PC-9 (cell line): Measurements from ENCODE around the gene MAP3K20. TPM values are rescaled to one million over a fixed set of nuclear protein-coding genes. Genes with fewer than 3 reads are reported as not detected.

Experiments
- BruUV-seq: library from RNA; stranded (reverse); fragments of 400-500 nt; replicated peaks from 2 replicates; lab custom pipeline; 2021; lab: Mats Ljungman, UMichigan
- CTCF ChIA-PET: fragments of 300-600 bp; sonication (Branson Sonifier 250); formaldehyde crosslinking; loops from one replicate; lab custom pipeline; 2022; ENCODE audit warnings: antibody characterized with exemption; lab: Charles Lee
- POLR2A ChIA-PET: fragments of 300-600 bp; sonication (Branson Sonifier 250); formaldehyde crosslinking; loops from one replicate; lab custom pipeline; 2022; ENCODE audit warnings: antibody characterized with exemption; ENCODE audit not compliant: unreplicated experiment; lab: Charles Lee
- DNase-seq, 2 experiments: peaks; one replicate each; pipeline versions ENCODE4 v3.0.0 to v3.0.0-alpha.2; 2015 to 2022; ENCODE audit warnings: mixed read lengths in 1 of 2
- H2AFZ ChIP-seq: fragments of 200-600 bp; sonication (generic); 2 replicates; pipeline ENCODE4 v1.8.1; 2017; ENCODE audit warnings: antibody characterized with exemption
- H3F3A ChIP-seq: fragments of 200-600 bp; sonication (generic); 2 replicates; pipeline ENCODE4 v1.8.1; 2017; ENCODE audit warnings: antibody characterized with exemption, mild to moderate bottlenecking, low read depth; ENCODE audit not compliant: insufficient read depth
- H3K27ac ChIP-seq: fragments of 200-600 bp; sonication (generic); 2 replicates; pipeline ENCODE4 v1.6.1; 2016; ENCODE audit warnings: mixed run types
- H3K27me3 ChIP-seq: fragments of 200-600 bp; sonication (generic); 2 replicates; pipeline ENCODE4 v1.6.1; 2016; ENCODE audit warnings: low read depth, mixed run types; ENCODE audit not compliant: insufficient read depth
- H3K36me3 ChIP-seq: fragments of 200-600 bp; sonication (generic); 2 replicates; pipeline ENCODE4 v1.6.1; 2016; ENCODE audit warnings: low read depth, mixed run types
- H3K4me1 ChIP-seq: fragments of 200-600 bp; sonication (generic); replicated peaks from 2 replicates; pipeline ENCODE4 v1.6.1; 2016; ENCODE audit warnings: mixed run types; ENCODE audit not compliant: insufficient read depth
- H3K4me2 ChIP-seq: fragments of 200-600 bp; sonication (generic); 2 replicates; pipeline ENCODE4 v1.6.1; 2017; ENCODE audit warnings: mixed run types
- H3K4me3 ChIP-seq: fragments of 200-600 bp; sonication (generic); 2 replicates; pipeline ENCODE4 v1.6.1; 2016; ENCODE audit warnings: mixed run types
- H3K79me2 ChIP-seq: fragments of 200-600 bp; sonication (generic); 2 replicates; pipeline ENCODE4 v1.6.1; 2017; ENCODE audit warnings: low read depth, mixed run types
- H3K9me2 ChIP-seq: fragments of 200-600 bp; sonication (generic); 2 replicates; pipeline ENCODE4 v1.8.1; 2017; ENCODE audit warnings: mild to moderate bottlenecking; ENCODE audit not compliant: insufficient read depth
- H3K9me3 ChIP-seq: fragments of 200-600 bp; sonication (generic); 2 replicates; pipeline ENCODE4 v1.8.1; 2016; ENCODE audit warnings: low read depth; ENCODE audit not compliant: insufficient read depth
- H4K20me1 ChIP-seq: fragments of 200-600 bp; sonication (generic); 2 replicates; pipeline ENCODE4 v1.8.1; 2017; ENCODE audit not compliant: insufficient read depth
- EZH2 ChIP-seq: fragments of 200-600 bp; sonication (generic); IDR thresholded peaks from 2 replicates; pipeline ENCODE4 v1.8.0; 2017; ENCODE audit warnings: antibody characterized with exemption, low read depth
- intact Hi-C: fragments of 100-400 bp; cut with micrococcal nuclease; formaldehyde crosslinking; loops from one replicate; pipeline ENCODE4 v1.10.0; 2022; ENCODE audit not compliant: unreplicated experiment
- total RNA-seq: library from RNA; stranded (reverse); gene quantifications from 2 replicates; pipeline ENCODE4 v1.2.3, GENCODE V29; 2021
- TF ChIP-seq, protein P1 (sequence below): fragments of 200-600 bp; sonication (generic); conservative IDR thresholded peaks from 2 replicates; pipeline ENCODE4 v1.6.1; 2017; ENCODE audit warnings: mixed run types, antibody characterized with exemption, mild to moderate bottlenecking, moderate library complexity

Gene MAP3K20
- total RNA-seq, 1 experiment from 2014 or later = 58.5 TPM

DNA sequence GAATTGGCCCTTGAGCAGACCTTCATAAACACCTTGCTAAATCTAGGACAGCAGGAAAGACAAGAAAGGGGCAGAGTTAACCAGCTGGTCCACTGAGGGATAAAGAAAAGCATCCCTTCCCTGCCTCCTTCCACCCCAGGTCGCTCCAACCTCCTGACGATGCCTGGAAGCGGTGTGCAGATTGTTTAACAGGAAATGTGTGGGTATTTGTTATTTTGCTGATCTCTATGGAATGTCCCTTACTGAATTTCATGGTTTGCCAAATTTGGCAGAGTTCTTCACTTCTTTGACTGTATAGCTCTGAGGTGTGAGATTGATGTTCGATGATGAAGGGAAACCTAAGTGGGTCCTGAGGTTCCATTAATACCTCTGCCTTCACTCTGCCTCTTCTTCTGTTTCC lies 72.9 kb downstream of the MAP3K20 start:
- H3K4me2 ChIP-seq = no peak overlapping the region
- intact Hi-C loops = no loop called here
- H4K20me1 ChIP-seq = no peaks in the 10 kb centered on the region
- TF ChIP-seq, protein P1, sequence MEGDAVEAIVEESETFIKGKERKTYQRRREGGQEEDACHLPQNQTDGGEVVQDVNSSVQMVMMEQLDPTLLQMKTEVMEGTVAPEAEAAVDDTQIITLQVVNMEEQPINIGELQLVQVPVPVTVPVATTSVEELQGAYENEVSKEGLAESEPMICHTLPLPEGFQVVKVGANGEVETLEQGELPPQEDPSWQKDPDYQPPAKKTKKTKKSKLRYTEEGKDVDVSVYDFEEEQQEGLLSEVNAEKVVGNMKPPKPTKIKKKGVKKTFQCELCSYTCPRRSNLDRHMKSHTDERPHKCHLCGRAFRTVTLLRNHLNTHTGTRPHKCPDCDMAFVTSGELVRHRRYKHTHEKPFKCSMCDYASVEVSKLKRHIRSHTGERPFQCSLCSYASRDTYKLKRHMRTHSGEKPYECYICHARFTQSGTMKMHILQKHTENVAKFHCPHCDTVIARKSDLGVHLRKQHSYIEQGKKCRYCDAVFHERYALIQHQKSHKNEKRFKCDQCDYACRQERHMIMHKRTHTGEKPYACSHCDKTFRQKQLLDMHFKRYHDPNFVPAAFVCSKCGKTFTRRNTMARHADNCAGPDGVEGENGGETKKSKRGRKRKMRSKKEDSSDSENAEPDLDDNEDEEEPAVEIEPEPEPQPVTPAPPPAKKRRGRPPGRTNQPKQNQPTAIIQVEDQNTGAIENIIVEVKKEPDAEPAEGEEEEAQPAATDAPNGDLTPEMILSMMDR = no peak
- no peak for TF ChIP-seq EZH2
- no peaks in the 10 kb centered on the region for H3K36me3 ChIP-seq
- H2AFZ ChIP-seq = no peak overlapping the region
- POLR2A ChIA-PET = no interaction called here
- H3K27ac ChIP-seq = no peak overlapping the region
- no TSS peak for BruUV-seq
- peaks cover 30% of the 10 kb centered on the region for H3K79me2 ChIP-seq
- H3K4me1 ChIP-seq = peaks cover 26% of the 10 kb centered on the region
- no peaks in the 10 kb centered on the region for H3K27me3 ChIP-seq
- DNase-seq = no peak
- no peaks in the 10 kb centered on the region for H3K9me2 ChIP-seq
- H3F3A ChIP-seq = peaks cover 33% of the 10 kb centered on the region
- CTCF ChIA-PET = no interaction called here
- H3K9me3 ChIP-seq = no peaks in the 10 kb centered on the region
- H3K4me3 ChIP-seq = no peak overlapping the region

DNA sequence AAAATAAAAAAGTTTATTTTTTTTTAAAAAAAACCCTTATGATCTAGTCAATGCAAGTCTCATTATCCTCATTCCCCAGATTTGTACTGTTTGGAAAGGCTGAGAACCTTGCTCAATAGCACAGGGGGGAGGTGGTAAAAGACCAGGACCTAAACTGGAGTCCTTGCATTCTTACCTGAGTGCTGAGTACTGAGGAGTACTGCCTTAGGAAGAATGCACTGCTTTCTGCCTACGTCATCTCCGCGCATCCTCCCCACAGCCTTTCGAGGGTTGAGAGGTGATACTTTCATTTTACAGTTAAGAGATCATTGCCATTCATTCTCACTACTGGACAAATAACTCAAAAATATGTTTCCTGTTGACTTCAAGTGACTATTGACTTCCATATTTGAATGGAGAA lies 73.8 kb downstream of the MAP3K20 start:
- Histone ChIP-seq H3K27ac (no peak overlapping the region), H3K9me2 (no peaks in the 10 kb centered on the region), H4K20me1 (no peaks in the 10 kb centered on the region), H2AFZ (no peak overlapping the region), H3K79me2 (peaks cover 31% of the 10 kb centered on the region), H3K27me3 (no peaks in the 10 kb centered on the region), H3K4me1 (peaks cover 26% of the 10 kb centered on the region), H3K36me3 (no peaks in the 10 kb centered on the region), H3K4me2 (no peak overlapping the region), H3K4me3 (no peak overlapping the region), H3K9me3 (no peaks in the 10 kb centered on the region), H3F3A (peaks cover 33% of the 10 kb centered on the region)
- no peak for DNase-seq
- no TSS peak for BruUV-seq
- CTCF ChIA-PET = no interaction called here
- no peak for TF ChIP-seq EZH2
- TF ChIP-seq, protein P1 = no peak
- POLR2A ChIA-PET = no interaction called here
- intact Hi-C loops = no loop called here

DNA sequence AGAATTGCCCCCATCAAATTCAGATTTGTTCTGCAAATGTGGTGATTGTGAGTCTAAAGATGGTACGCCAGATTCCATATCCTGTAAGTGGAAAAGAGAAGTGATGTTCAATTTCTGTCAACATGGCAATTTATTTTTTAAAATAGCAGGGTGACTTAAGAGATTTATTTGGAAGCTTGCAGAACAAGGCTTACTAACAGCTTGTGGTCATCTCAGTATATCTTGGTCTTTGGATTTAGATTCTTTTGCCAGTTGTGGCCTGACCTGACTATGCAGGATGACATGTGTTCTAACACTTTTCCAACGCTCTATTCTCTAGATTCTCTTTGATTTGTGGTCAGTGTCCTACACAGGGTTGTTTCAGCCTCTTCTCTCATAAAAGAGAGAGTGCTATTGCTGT lies 74.4 kb downstream of the MAP3K20 start:
- POLR2A ChIA-PET = no interaction called here

More for the DNA sequence above, 74.4 kb downstream of the MAP3K20 start:
- intact Hi-C loops = no loop called here
- Histone ChIP-seq H2AFZ (no peak overlapping the region), H3K27me3 (no peaks in the 10 kb centered on the region), H3F3A (peaks cover 33% of the 10 kb centered on the region), H3K27ac (no peak overlapping the region), H3K9me3 (no peaks in the 10 kb centered on the region), H3K4me2 (no peak overlapping the region), H3K9me2 (no peaks in the 10 kb centered on the region), H4K20me1 (no peaks in the 10 kb centered on the region), H3K4me1 (peaks cover 26% of the 10 kb centered on the region), H3K79me2 (peaks cover 31% of the 10 kb centered on the region), H3K4me3 (no peak overlapping the region), H3K36me3 (no peaks in the 10 kb centered on the region)
- DNase-seq = no peak
- no peak for TF ChIP-seq EZH2
- TF ChIP-seq, protein P1 = no peak
- BruUV-seq = no TSS peak
- CTCF ChIA-PET = interaction anchor here (0.7 kb wide), 1 partner anchor 92 kb away, joined by 4 read pairs; no protein-coding TSS in a partner anchor
